CD1c-positive myeloid dendritic cell (primary cell): ENCODE measurements around the gene CREBRF.
"Not testable (repeated sequence)": the region's sequence is repeated elsewhere in the genome, so short reads cannot be mapped to it uniquely, and the experiment has no call there.

Experiments used
- DNase-seq: peaks from one replicate; pipeline ENCODE4 v3.0.0-alpha.2; 2016; ENCODE audit errors: extremely low spot score

Gene CREBRF

DNA sequence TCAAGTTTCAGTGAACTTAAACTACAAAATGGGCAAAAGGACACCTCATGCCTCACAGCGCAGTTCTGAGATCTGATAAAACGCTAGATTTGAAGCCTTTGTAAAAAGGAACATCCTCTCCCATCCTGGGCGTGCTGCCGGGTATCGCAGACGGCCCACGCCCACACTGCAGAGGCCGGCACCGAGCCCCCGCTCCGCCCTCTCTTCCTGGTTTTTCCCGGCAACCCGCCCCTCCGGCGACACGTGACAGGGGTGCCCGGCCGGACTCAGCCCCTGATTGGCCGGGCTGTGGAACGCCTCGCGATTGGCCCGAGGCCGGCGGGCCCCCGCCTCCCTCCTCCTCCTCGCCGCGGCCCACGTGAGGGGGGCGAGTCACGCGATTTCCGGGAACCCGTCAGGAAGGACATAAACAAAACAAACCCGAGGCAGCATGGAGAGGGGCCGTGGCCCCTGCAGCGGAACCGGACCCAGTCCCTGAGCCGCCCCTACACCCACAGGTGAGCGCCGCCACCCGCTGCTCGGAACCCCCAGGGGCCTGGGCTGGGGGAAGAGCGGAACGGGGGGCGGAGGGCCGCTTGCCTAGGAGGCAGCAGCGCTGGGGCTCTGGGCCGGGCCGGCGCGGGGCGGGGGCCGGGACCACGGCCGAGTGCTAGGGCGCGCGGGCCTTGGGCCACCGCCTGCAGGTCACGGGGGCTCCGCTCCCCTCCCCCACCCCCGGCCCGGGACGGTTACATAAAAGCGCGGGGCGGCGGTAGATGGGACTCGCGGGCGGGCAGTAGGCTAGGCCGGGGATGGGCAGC is at the start of gene CREBRF:
TSS of gene CREBRF (plus strand) at position 370 of the 800 bp plus-strand sequence. CDS start 24,424 bp downstream, outside the sequence.
- DNase-seq, result peak; percentile 99

DNA sequence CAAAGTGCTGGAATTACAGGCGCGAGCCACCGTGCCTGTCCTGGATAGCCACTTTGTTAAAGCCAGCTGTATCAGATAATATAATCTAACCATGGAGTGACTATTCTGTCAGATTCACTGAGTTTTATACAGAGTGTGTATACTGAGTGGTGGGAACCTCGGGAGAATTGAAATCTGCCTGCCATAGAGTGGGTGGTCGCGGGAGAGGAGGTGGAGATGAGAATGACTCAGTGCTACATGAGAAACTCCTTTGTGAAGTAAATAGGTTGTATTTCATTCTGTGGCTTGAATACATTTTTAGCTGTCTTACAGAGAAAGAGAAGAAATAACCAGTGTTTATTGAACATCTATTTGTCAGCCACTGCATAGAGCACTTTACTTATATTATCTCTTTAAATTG is 46.1 kb upstream of the CREBRF start:
- DNase-seq, result no peak

DNA sequence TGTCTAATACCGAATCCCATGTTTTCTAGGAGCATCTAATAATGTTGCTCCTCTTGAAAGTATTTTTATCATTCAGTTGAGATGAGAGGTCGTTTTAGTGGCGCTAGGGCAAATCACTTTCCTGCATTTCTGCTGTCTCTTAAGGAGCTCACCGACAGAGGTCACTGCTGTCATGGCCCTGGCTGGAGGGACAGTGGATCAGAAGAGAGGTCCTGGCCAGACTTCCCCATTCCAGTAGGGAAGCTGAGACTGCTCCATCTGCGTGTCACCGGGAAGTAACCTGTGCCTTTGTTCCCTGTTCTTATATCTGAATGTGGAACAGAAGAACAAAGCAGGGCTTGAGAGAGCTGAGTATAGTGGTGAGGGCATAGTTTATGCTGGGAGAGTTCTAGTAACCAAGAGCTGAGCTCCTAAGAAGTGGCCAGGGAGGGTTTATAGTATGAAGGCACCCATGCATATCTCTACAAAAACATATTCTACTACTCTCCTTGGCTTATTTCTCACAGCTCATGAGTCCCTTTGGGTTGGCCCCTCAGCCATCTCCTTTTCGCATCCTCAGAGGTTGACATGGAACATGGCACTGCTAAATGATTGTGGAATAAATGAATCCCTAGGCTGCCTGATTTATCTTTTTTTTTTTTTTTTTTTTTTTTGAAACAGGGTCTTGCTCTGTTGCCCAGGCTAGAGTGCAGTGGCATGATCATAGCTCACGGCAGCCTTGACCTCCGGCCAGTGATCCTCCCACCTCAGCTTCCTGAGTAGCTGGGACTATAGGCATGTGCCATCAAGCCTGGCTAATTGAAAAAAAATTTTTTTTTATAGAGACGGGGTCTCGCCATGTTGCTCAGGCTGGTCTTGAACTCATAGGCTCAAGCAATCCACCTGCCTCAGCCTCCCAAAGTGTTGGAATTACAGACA is 45.3 kb upstream of the CREBRF start:
- DNase-seq, result peak; percentile 88

GRCh38 chr5:173011566-173011965 is 44.6 kb upstream of the CREBRF start:
- DNase-seq, result peak; percentile 81

DNA sequence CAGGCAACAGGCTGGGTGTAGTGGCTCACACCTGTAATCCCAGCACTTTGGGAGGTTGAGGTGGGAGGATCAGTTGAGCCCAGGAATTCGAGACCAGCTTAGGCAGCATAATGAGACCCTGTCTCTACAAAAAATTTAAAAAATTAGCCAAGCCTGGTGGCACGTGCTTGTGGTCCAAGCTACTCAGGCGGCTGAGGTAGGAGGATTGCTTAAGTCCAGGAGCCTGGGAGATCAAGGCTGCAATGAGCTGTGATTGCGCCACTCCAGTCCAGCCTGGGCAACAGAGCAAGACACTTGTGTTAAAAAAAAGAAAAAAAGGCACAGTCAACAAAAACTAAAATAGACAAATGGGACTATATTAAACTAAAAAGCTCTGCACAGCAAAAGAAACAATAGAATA is 43.3 kb upstream of the CREBRF start:
- DNase-seq, result peak; percentile 56

DNA sequence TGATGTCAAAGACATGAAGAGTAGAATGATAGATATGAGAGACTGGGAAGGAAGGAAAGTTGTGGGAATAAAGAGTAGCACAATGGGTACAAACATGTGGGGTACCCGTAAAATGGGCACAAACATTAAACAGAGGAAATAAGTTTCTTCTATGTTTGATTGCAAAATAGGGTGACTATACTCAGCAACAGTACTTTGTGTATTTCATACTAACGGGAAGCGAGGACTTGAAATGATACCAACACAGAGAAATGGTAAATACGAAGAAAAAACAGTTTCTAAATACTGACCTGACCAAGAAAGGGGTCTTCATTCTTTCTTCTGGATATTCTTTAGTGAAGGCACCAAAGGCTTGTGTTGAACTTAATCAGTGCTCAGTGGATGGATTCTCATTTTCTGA is 41.5 kb upstream of the CREBRF start:
- peak; percentile 64 for DNase-seq

GRCh38 chr5:173015192-173015591 is 41.0 kb upstream of the CREBRF start:
- no peak for DNase-seq

GRCh38 chr5:173015598-173016455 is 40.3 kb upstream of the CREBRF start:
- DNase-seq, result no peak

- peak; percentile 84 for DNase-seq
Measured at GRCh38 chr5:173016598-173017046, 39.5 kb upstream of the CREBRF start.

- not testable (repeated sequence) for DNase-seq
Measured at GRCh38 chr5:173017087-173017486, 39.1 kb upstream of the CREBRF start.

DNA sequence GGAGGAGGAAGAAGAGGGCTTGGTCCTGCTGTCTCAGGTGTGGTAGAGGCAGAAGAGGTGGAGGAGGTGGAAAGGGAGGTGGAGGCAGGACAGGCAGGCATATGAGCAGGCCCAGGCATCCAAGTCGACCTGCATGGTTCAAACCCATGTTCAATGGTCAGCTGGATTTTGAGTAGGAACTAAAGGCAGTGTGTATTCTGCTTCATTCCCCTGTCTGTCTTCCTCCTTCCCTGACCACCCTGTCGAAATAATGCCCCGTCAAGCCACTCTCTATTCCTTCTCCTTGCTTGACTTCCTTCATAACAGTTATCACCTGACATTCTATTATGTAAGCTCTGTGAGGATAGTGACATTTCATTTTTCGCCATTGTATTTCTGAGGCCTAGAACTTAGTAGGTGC is 37.8 kb upstream of the CREBRF start:
- peak; percentile 63 for DNase-seq

DNA sequence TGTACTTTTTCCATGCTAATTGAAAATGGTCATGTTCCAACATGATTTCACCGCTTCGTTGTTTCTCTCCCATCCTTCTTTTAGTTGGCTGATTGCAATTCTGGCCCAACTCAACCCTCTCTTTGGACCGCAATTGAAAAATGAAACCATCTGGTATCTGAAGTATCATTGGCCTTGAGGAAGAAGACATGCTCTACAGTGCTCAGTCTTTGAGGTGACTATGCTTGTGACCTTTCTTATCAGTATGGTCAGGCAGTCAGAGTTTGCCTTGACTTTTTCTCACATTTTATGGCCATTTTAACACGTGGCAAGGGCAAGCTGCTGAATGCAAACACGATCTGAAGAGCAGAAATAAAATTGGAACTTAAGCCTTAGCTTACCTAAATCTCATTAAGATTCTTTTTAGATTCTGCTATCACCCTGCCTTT is 36.0 kb upstream of the CREBRF start:
- DNase-seq, result no peak

DNA sequence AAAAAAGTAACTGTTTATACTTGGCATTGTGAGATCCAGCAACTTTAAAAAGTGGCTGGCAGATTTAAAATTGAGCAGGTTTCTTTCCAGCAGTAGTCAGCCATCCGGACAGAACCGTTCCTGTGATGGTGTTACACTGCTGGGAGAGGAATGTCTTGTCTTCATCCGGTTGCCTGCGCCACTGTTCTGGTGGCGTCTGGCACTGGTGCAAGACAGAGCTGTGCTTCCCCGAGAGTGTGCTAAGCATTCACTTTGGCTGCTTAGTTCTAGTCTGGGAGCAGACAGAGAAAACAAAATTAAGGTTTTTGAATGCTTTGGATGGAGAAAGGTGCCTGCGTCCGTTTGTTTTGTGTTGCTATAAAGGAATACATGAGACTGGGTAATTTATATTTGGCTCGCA is 35.5 kb upstream of the CREBRF start:
- DNase-seq, result no peak

DNA sequence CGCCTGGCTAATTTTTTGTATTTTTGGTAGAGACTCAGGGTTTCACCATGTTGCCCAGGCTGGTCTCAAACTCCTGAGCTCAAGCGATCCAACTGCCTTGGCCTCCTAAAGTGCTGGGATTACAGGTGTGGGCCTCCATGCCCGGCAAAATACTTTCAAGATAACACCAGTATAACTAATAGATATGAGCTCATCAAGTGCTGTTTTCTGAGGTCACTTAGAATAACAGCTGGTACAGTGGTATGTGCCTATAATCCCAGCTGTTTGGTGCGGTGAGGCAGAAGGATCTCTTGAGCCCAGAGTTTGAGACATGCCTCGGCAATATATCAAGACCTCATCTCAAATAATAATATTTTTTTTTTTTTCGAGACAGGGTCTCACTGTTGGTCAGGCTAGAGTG is 30.5 kb upstream of the CREBRF start:
- no peak for DNase-seq

- DNase-seq, result peak; percentile 18
Measured at GRCh38 chr5:173027905-173028304, 28.2 kb upstream of the CREBRF start.

DNA sequence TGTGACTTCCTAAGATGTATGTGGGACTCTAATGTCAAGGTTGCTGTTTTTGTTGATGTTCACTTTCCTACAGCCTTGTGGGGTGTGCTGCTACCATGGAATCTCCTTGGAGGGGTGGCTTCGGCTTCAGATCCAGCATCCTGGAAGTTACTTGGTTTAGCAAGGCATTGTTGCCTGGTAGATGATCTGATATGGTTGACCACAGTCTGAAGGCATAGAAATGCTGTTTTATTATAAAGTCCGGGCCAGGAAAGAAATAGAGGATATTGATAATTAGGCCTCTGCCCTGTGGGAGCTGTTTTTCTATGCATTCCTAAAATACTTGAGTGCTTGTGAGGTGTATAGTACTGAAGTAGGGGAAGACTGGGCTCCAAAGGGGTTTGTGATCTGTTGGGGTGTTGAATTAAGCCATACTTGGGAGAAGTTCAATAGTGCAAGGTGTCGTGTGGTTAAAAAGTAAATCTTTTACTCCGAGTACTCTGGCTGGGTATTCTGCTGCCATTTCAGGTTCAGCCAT is 27.3 kb upstream of the CREBRF start:
- DNase-seq, result no peak

DNA sequence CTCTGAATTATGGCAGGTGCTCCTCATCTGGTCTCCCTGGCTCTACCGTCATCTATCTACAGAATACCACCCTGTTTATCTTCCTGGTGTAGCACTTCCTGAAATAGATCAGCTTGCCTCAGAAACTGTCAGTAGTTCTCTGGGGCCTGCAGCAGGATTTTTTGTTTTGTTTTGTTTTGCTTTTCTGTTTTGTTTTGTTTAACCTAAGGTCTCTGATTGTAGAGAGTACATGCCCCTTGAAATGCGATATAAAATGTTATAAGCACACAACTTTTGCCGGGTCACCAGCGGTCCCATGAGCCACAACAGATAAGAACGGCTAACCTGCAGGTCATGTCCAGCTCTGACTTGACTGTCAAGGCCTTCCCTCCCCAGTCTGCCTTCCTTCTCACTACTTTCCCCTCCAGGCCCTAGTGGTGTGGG is 26.6 kb upstream of the CREBRF start:
- DNase-seq, result peak; percentile 22

- not testable (repeated sequence) for DNase-seq
Measured at GRCh38 chr5:173032096-173032495, 24.1 kb upstream of the CREBRF start.

DNA sequence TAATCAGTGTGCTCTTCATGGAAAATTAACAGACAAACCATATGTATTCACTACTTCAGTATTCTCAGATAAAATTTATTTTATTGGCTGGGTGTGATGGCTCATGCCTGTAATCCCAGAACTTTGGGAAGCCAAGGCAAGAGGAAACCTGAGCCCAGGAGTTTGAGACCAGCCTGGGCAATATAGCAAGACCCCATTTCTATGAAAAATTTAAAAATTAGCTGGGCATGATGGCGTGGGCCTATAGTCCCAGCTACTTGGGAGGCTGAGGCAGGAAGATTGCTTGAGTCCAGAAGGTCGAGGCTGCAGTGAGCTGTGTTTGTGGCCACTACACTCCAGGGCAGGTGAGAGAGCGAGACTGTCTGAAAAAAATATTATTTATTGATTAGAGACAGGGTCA is 23.4 kb upstream of the CREBRF start:
- DNase-seq, result no peak

DNA sequence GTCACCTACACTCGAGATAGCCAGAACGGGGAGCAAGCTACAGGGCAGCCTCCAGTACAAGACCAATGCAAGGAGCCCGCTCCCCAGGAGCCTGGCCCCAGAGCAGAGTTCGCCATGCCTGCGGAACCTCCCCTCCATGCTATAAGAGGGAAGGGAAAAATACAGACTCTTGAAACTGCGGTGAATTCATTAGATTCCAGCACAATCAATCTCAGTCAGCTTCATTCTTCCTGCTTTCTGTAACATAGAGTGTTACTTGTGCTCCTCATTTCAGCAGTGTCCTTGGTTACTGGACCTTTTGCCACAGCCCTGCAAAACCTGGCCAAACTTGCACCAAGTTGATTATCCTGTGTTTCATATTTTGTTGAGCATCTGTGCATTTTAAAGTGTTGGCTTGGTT is 22.2 kb upstream of the CREBRF start:
- no peak for DNase-seq
